Measurements from ENCODE around the gene ARID4B.

The ARID4B gene

GRCh38 chr1:235128456-235129328, 199.3 kb downstream of the ARID4B start, which contains the start of gene TOMM20:
Gene TOMM20 (minus strand): TSS chr1:235128837. CDS start chr1:235128715, 122 bp downstream.
- peak; percentile 92 for DNase-seq (ENCODE audit: low read depth)

DNA sequence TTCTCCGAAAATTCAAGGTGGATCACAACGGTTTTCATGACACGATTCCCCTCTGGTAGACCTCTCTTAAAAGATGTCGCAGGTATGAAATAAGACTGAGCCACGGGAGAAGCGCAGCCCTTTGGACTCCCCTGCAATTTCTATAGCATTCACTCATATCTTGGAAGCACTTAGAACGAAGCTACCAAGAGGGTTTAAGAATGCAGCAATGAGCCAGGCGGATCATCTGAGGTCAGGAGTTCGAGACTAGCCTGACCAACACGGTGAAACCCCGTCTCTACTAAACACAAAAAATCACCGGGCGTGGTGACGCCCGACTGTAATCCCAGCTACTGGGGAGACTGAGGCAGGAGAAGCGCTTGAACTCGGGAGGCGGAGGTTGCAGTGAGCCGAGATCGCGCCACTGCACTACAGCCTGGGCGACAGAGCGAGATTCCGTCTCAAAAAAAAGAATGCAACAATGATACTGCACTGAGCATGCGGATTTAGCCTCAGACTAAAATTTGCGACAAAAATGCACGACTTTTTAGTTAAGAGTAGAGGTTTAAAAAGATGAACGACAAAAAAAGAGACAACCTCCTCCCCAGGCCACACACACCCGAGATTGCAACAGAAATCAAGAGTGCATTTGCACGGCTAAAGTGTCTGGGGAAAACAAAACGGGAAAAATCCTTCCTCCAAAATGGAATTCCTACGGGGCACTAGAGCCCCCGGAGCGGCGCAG, 200.1 kb downstream of the ARID4B start:
- no peak for DNase-seq (ENCODE audit: low read depth)

- no peak for DNase-seq (ENCODE audit: low read depth)
These were observed 200.8 kb downstream of the ARID4B start for GRCh38 chr1:235127203-235127602.

DNA sequence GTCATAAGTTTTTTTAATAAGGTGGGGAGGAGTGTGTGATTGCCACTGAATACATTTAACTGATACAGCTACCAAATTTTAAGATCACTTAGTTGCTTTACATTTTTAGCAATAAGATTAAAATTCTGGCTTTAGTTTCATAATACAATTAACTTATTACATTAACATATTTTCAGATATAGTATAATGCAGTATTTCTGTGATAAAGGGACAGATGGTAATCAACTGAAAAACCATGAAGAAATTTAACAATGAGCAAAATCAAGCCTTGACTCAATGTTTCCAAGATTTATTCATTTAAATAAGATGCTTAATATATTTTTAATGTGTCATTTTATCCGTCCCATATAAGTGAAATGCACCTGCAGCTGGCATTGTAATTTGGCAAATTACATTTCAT, 203.3 kb downstream of the ARID4B start:
- DNase-seq (ENCODE audit: low read depth): no peak

GRCh38 chr1:235124111-235124510, 203.9 kb downstream of the ARID4B start:
- DNase-seq (ENCODE audit: low read depth): no peak

DNA sequence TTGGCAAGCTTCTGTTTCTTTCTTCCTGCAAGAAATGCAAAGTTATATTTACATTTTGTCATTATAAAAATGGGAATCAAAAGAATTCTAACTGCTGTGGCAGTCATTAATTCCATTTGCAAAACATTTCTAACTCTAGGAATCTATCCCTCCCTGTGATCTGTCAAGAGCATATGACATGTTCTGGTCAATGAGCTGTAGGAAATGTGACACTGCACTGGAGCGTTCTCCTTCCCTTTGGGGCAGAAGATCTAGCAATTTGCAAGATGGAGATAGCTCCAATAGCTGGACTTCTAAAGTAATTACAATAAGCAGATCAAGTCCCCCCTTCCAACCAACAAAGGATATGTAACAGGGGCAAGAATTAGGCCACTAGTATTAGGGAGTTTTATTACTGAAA, 205.6 kb downstream of the ARID4B start:
- no peak for DNase-seq (ENCODE audit: low read depth)
